Measurements from ENCODE around the gene C9. TPM values are rescaled to one million over a fixed set of nuclear protein-coding genes. Genes with fewer than 3 reads are reported as not detected.
"Not testable (repeated sequence)": the region's sequence is repeated elsewhere in the genome, so short reads cannot be mapped to it uniquely, and the experiment has no call there.

C9 gene
- total RNA-seq, 2 donors from 2014 or later, result 0.57 TPM; not detected in 1

DNA sequence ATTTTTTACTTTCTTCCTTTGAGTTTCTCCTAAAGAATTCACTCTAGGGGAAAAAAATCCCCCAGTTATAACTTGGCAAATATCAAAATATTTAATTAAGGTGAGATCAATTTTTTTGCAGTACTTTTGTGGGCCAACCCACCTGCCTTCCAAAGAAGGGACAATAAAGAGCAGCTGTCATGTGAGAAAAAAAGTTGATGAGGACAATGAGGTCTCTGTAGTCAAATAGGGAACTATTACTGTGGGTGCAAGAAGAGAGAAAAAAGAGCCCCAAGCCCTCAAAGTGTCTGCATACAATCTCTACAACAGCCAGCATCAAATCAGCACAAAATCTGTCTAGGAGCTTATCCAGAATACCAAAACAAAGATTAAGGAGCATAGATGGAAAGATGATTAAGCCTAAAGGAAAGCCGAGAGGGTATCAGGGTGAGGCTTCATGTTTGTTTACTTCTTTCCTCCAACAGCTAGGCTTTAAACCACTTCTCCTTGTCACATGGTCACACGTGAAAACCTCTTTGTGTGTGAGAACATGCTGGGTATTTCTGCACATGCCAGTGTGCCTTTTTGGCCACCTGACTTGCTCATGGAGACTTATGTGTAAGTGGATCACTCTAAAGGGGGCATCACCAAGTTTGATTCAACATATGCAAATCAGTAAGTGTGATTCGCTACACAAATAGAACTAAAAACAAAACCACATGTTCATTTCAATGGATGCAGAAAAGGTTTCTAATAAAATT, 125.8 kb downstream of the C9 start:
- intact Hi-C loops (cut with DNase I), result no loop called here
- H3K4me1 ChIP-seq, result no peaks in the 10 kb centered on the region
- H3K9ac ChIP-seq (ENCODE audit: low read depth in 2 of 2, low read length in 2 of 2), result no peak overlapping the region
- H3K4me3 ChIP-seq, result no peak overlapping the region
- H3K27me3 ChIP-seq, result no peaks in the 10 kb centered on the region
- no peak overlapping the region for H3K27ac ChIP-seq
- no peak for DNase-seq
- no peak for TF ChIP-seq CTCF (IDR thresholded peaks at IDR 0.05)
- H3K36me3 ChIP-seq, result no peaks in the 10 kb centered on the region
- no peaks in the 10 kb centered on the region for H3K9me3 ChIP-seq

DNA sequence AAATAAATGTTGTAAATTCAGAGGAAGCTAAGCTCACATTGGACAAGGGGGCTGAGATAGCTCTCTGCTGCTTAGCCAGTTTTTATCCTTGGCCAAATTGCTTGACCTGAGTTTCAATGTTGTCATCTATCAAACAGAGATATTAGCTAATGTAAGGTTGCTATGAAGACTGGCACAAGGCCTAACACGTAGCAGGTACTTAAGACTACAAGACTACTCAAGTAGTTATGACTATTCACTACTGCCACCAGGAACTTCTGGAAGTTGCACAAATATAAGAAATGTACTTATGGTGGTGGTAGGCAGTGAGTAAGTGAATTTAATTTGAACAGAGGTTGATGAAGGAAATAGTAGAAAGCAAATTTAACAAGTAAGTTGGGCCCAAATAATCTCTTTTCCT, 127.6 kb downstream of the C9 start:
- Histone ChIP-seq H3K4me3 (no peak overlapping the region), H3K4me1 (no peaks in the 10 kb centered on the region)

DNA sequence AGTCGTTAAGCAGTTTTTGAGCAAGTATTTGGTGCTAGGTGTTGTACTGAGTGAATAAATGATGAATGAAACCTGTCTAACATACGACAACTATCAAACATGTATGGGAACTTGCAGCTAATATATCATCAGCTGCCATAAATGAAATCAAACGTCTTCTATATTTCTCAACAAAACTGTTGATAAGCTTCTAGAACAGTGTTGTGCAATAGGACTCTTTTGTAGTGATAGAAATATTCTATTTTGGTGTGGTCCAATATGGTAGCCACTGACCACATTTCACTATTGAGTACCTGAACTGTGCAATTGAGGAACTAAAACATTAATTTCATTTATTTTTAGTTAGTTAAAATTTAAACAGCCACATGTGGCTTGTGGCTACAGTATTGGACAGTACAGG, 128.6 kb downstream of the C9 start:
- Histone ChIP-seq H3K27me3 (no peaks in the 10 kb centered on the region), H3K36me3 (no peaks in the 10 kb centered on the region), H3K9ac (ENCODE audit: low read depth in 2 of 2, low read length in 2 of 2) (no peak overlapping the region), H3K9me3 (no peaks in the 10 kb centered on the region), H3K4me1 (no peaks in the 10 kb centered on the region), H3K4me3 (no peak overlapping the region), H3K27ac (no peak overlapping the region)
- intact Hi-C loops (cut with DNase I), result no loop called here
- no peak for TF ChIP-seq CTCF (IDR thresholded peaks at IDR 0.05)
- no peak for DNase-seq

More for the DNA sequence above, 127.6 kb downstream of the C9 start:
- no peaks in the 10 kb centered on the region for H3K9me3 ChIP-seq
- DNase-seq, result no peak
- H3K27me3 ChIP-seq, result no peaks in the 10 kb centered on the region
- H3K27ac ChIP-seq, result no peak overlapping the region
- TF ChIP-seq CTCF (IDR thresholded peaks at IDR 0.05), result no peak
- intact Hi-C loops (cut with DNase I), result no loop called here
- no peaks in the 10 kb centered on the region for H3K36me3 ChIP-seq
- no peak overlapping the region for H3K9ac ChIP-seq (ENCODE audit: low read depth in 2 of 2, low read length in 2 of 2)

GRCh38 chr5:39234494-39234893, 129.8 kb downstream of the C9 start:
- intact Hi-C loops (cut with DNase I); DNase-seq; H3K27me3 ChIP-seq; H3K9ac ChIP-seq (ENCODE audit: low read depth in 2 of 2, low read length in 2 of 2); H3K27ac ChIP-seq; H3K4me3 ChIP-seq; H3K9me3 ChIP-seq; H3K4me1 ChIP-seq; H3K36me3 ChIP-seq: not testable (repeated sequence)

Other genes with a start within 250 kb of the C9 start
- gene FYB1, start 144.9 kb downstream of the C9 start, total RNA-seq, result 1 to 10 TPM; 6.1 to 8.6 TPM
- 10 to 100 TPM; 43.7 to 46.4 TPM for gene DAB2, start 60.5 kb upstream of the C9 start, total RNA-seq